Nephron (organoid): ENCODE data around the gene ITPK1.

ENCODE experiments used
- H3K27ac Mint-ChIP-seq, 3 experiments: 2 replicates each; pipeline ENCODE4 v1.8.0; 2020; ENCODE audit warnings: mixed read lengths in 3 of 3, mild to moderate bottlenecking in 2 of 3, moderate library complexity in 1 of 3
- H3K27me3 Mint-ChIP-seq: 2 replicates; pipeline ENCODE4 v1.8.0; 2021; ENCODE audit warnings: low read depth, mild to moderate bottlenecking, moderate library complexity, mixed read lengths
- H3K36me3 Mint-ChIP-seq: 2 replicates; pipeline ENCODE4 v1.8.0; 2020; ENCODE audit warnings: low read depth, mixed read lengths
- H3K4me1 Mint-ChIP-seq: 2 replicates; pipeline ENCODE4 v1.8.0; 2020; ENCODE audit warnings: mixed read lengths
- H3K4me3 Mint-ChIP-seq, 3 experiments: 2 replicates each; pipeline ENCODE4 v1.8.0; 2020; ENCODE audit warnings: mild to moderate bottlenecking in 3 of 3, mixed read lengths in 3 of 3, moderate library complexity in 2 of 3
- H3K9me3 Mint-ChIP-seq: 2 replicates; pipeline ENCODE4 v1.8.0; 2020; ENCODE audit warnings: mixed read lengths
- CTCF ChIP-seq, 3 experiments: fragments of 200-600 bp; sonication (generic); IDR thresholded peaks; one replicate each; pipeline ENCODE4 v1.5.0; 2021; ENCODE audit warnings: antibody characterized with exemption in 3 of 3; ENCODE audit not compliant: unreplicated experiment in 3 of 3

ITPK1 gene

GRCh38 chr14:93081876-93082570, 33.7 kb downstream of the ITPK1 start:
- no peaks in the 10 kb centered on the region for H3K9me3 Mint-ChIP-seq
- no peak for TF ChIP-seq CTCF (IDR thresholded peaks at IDR 0.05; ENCODE audit: unreplicated experiment in 3 of 3)
- no peaks in the 10 kb centered on the region for H3K27me3 Mint-ChIP-seq
- no peak overlapping the region for H3K4me3 Mint-ChIP-seq
- no peaks in the 10 kb centered on the region for H3K36me3 Mint-ChIP-seq
- peaks cover 51% of the 10 kb centered on the region for H3K4me1 Mint-ChIP-seq
- H3K27ac Mint-ChIP-seq: peak overlapping the region; percentile 56 to 84 (median 58)

- no peaks in the 10 kb centered on the region for H3K27me3 Mint-ChIP-seq
- no peak for TF ChIP-seq CTCF (IDR thresholded peaks at IDR 0.05; ENCODE audit: unreplicated experiment in 3 of 3)
- H3K36me3 Mint-ChIP-seq: no peaks in the 10 kb centered on the region
- peak overlapping the region in 1 of 3 experiments; percentile 81 for H3K27ac Mint-ChIP-seq
- H3K4me3 Mint-ChIP-seq: no peak overlapping the region
- no peaks in the 10 kb centered on the region for H3K9me3 Mint-ChIP-seq
- peaks cover 41% of the 10 kb centered on the region for H3K4me1 Mint-ChIP-seq
Observed at GRCh38 chr14:93079865-93080403, 35.8 kb downstream of the ITPK1 start.

- Mint-ChIP-seq H3K27ac (peak overlapping the region; percentile 60 to 86 (median 81)), H3K9me3 (no peaks in the 10 kb centered on the region), H3K36me3 (no peaks in the 10 kb centered on the region), H3K4me3 (no peak overlapping the region), H3K4me1 (peaks cover 40% of the 10 kb centered on the region), H3K27me3 (no peaks in the 10 kb centered on the region)
- TF ChIP-seq CTCF (IDR thresholded peaks at IDR 0.05; ENCODE audit: unreplicated experiment in 3 of 3): peak in 2 of 3 experiments; percentile 21 to 24
Observed at GRCh38 chr14:93079321-93079720, 36.4 kb downstream of the ITPK1 start.

GRCh38 chr14:93078870-93079269, 36.9 kb downstream of the ITPK1 start:
- H3K9me3 Mint-ChIP-seq: no peaks in the 10 kb centered on the region
- H3K4me3 Mint-ChIP-seq: peak overlapping the region in 1 of 3 experiments; percentile 14
- no peak for TF ChIP-seq CTCF (IDR thresholded peaks at IDR 0.05; ENCODE audit: unreplicated experiment in 3 of 3)

GRCh38 chr14:93076755-93077154, 39.0 kb downstream of the ITPK1 start:
- Mint-ChIP-seq H3K27me3 (no peaks in the 10 kb centered on the region), H3K4me1 (peaks cover 42% of the 10 kb centered on the region), H3K27ac (peak overlapping the region in 1 of 3 experiments; percentile 10), H3K9me3 (no peaks in the 10 kb centered on the region), H3K36me3 (no peaks in the 10 kb centered on the region), H3K4me3 (no peak overlapping the region)
- no peak for TF ChIP-seq CTCF (IDR thresholded peaks at IDR 0.05; ENCODE audit: unreplicated experiment in 3 of 3)

More at GRCh38 chr14:93078870-93079269, 36.9 kb downstream of the ITPK1 start:
- Mint-ChIP-seq H3K36me3 (no peaks in the 10 kb centered on the region), H3K27ac (peak overlapping the region; percentile 60 to 86 (median 81)), H3K27me3 (no peaks in the 10 kb centered on the region), H3K4me1 (peaks cover 45% of the 10 kb centered on the region)

GRCh38 chr14:93075891-93076290, 39.8 kb downstream of the ITPK1 start:
- H3K27me3 Mint-ChIP-seq: no peaks in the 10 kb centered on the region
- no peak for TF ChIP-seq CTCF (IDR thresholded peaks at IDR 0.05; ENCODE audit: unreplicated experiment in 3 of 3)
- H3K4me3 Mint-ChIP-seq: no peak overlapping the region
- H3K36me3 Mint-ChIP-seq: no peaks in the 10 kb centered on the region
- peak overlapping the region in 1 of 3 experiments; percentile 83 for H3K27ac Mint-ChIP-seq
- H3K9me3 Mint-ChIP-seq: no peaks in the 10 kb centered on the region
- peaks cover 38% of the 10 kb centered on the region for H3K4me1 Mint-ChIP-seq
